CD4-positive, alpha-beta T cell treated with Interleukin-12 subunit alpha and Interleukin-12 subunit beta, for 1 hour (primary cell): ENCODE data around the gene CD36.

Experiments used
- DNase-seq: peaks from one replicate; pipeline ENCODE4 v3.0.0-alpha.2; 2020

CD36 gene

DNA sequence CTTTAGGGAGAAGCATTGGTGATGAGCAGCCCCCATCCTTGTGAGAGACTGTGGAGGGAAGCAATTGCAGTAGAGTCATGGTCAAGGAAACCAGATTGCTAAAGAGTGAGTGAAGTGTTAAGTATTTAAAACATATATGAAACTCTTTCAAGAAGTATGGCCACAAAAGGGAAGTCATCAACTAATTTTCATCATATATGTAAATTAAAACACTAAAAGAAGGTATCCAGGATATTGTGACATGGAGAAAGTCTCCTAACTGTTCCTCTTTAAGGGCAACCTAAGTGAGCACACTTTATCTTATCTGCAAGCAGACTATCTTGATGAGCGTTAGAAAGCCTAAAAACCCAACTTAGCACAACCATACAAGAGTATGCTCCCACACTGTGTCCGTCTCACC is 69.7 kb downstream of the CD36 start:
- no peak for DNase-seq

DNA sequence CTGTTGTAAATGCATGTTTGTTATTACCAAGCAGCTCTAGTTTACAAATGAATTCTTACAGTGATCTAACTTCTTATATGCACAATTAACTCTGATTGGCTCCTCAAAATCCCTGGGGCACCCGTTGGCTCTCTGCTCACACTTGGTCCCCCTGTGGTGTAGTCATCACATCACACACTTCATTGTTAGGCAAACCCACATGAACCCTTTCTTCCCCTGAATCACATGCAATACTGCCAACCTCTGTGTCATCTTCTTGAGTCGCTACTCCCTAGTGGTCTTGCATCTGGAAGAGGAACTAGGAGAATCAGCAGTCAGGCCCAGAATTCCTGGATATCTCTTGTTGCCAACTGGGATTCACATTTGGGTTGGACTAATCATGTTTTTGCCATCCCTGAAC is 73.1 kb downstream of the CD36 start:
- DNase-seq = no peak

DNA sequence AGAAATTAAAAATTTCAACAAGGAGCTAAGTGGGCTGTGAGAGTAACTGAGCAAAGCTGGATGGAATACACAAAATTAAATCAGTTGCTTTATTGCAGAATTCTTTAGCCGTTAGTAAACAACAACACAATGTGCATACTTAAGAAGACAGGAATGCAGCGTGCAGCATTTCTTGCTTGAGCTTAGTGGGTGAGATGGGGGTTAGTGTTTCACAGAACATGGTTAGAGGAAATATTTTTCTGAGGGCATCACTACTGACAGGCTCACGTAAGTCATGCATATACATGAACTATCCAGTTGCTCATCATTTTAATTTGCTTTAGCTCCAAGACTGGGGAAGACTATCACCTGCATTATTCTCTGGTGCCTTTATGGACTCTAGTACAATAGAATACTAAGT is 80.8 kb downstream of the CD36 start:
- no peak for DNase-seq

DNA sequence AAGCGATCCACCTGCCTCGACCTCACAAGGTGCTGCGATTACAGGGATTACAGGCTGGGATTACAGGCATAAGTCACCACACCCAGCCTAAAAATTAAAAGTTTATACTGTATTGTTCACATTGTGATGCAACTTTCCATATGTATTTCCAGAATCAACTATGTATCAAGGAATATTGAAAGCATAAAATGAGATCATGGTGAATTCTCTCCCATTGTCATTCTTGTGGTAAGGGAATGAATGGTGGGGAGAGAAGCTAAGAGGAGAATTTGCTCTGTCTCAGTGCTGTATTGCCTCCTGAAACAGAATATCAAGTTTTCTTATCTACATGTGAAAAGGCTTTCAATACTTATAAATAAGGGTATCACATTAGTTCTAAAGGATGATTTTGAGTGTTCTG is 81.7 kb downstream of the CD36 start:
- DNase-seq = no peak

DNA sequence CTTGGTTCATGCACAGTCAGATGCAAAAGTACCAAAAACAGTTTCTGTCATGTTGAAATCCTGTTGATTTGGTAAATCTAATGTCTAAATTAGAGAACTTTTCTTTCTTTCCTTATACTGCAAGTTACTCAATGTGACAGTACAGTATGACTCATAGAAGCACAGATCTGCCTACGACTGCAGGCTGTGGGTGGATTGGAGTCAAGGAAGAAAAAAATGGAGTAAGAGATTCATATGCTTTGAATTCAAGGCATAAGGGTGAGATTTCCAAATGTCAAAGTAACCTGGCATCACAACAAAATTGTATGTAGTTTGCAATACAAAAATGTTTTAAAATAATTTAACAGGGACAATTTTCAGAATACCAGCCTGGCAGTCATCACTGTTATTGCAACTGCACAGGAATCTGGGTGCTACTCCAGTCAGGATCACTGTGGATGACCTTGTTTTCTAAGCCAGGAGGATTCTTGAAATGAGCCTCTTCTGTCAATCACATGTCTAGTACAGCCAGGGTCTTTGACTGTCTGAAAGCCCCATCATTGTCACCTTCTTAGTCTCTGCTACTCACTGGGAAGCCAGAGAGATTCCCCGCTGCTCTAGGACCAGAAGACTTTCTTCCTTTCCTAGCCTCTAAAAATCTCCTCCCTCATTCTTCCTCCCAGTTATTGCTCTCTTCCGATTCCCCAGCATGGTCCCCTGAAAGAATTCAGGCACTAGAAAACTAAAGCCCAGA is 83.6 kb downstream of the CD36 start:
- no peak for DNase-seq

DNA sequence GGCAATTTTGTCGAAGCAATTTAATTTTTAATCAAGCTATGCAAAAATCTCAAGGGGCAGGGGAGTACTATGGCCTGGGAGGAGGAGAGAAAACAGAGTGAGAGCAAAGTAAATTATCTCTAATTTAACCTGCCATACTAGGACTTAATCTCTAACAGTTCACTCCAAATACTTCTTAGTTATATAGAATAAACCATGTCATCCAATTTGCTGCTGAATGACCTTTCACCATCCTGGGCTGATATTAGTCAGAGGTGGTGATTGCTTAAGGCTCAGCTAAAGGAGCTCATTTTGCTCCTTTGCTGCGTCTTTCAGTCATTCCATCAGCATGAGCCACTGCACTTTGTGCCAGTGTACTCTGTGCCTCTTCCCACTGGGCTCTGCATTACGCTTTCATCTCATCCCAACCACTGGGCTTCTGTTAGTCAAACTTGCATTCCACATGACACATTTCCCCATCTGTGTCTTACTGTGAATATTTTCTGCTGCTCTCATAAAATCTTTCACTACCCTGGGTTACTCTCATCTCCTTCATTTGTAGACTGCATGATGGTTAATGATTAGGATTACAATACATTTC is 84.3 kb downstream of the CD36 start:
- no peak for DNase-seq

DNA sequence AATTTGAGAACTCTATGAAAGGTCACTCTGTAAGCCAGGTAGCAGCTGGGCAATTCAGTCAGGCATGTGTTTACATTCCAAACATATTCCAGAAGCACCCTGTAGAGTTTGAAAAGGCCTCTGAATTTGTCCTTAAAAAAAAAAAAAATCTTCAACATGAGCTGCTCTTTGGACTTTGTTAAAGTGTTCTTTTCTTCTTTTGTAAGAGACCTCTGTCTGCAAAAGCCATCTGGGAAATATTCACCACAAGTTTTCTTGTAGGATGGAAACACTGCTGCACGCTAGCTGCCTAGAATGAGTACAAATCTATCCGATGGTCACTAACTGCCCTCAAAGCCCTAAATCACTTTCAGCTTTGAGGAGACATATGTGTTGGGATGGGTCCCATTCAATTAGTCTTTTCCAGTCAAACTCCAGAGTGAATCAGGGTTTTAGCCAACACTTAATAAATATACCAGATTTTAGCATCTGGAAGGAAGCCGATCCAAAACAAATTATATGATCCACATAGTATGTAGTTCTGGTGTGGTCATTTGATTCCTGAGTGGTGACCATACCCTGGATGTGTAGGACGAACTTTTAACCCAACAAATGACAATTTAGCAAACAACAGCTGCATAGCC is 85.9 kb downstream of the CD36 start:
- no peak for DNase-seq

DNA sequence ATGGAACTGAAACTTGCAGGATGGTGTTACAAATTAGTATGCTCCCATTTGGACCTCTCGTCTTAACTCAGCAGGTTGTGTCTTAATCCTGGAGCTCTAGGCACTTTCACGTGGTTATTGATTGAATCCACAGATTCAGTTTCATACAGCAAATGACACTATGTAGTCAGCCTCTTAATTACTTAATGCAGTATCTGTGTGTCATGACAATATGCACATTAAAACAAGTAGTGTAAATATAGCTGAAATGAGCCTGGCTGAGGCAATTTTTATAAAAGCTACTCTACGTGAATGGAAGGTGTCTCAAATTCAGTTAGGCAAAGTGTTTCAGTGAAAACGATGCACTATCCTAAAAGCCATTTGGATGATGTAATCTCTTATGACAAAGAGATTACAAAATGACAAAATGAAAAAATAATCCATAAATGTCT is 86.8 kb downstream of the CD36 start:
- no peak for DNase-seq
